Astrocyte (in vitro differentiated cells and primary cell): ENCODE measurements around the gene HTR3E. TPM values are rescaled to one million over a fixed set of nuclear protein-coding genes. Genes with fewer than 3 reads are reported as not detected.
"Not testable (repeated sequence)": the region's sequence is repeated elsewhere in the genome, so short reads cannot be mapped to it uniquely, and the experiment has no call there.

Source experiments
- DNase-seq: peaks from one replicate; pipeline ENCODE4 v3.0.0-alpha.2; 2010; ENCODE audit warnings: low read depth
- FAIRE-seq: peaks from 2 replicates; lab custom pipeline; 2011; peaks lifted over from hg19 to GRCh38; lab: Jason Lieb, UNC
- H2AFZ ChIP-seq: 2 replicates; pipeline ENCODE4 v1.6.0; 2012; ENCODE audit warnings: low read depth, low read length, inconsistent platforms
- H3K27ac ChIP-seq: 2 replicates; pipeline ENCODE4 v1.5.1; 2011; ENCODE audit warnings: low read depth, low read length, inconsistent platforms
- H3K27me3 ChIP-seq: 2 replicates; pipeline ENCODE4 v1.6.0; 2011; ENCODE audit warnings: low read length, inconsistent platforms; ENCODE audit not compliant: insufficient read depth
- H3K36me3 ChIP-seq: 2 replicates; pipeline ENCODE4 v1.5.1; 2011; ENCODE audit warnings: low read length, inconsistent platforms; ENCODE audit not compliant: insufficient read depth
- H3K4me1 ChIP-seq: 2 replicates; pipeline ENCODE4 v1.5.1; 2011; ENCODE audit warnings: low read length, inconsistent platforms; ENCODE audit not compliant: insufficient read depth
- H3K4me2 ChIP-seq: 2 replicates; pipeline ENCODE4 v1.6.0; 2012; ENCODE audit warnings: low read length, inconsistent platforms
- H3K4me3 ChIP-seq: 2 replicates; pipeline ENCODE4 v1.5.1; 2011; ENCODE audit warnings: low read depth, mild to moderate bottlenecking, low read length, inconsistent platforms; ENCODE audit not compliant: insufficient read depth
- H3K79me2 ChIP-seq: 2 replicates; pipeline ENCODE4 v1.6.0; 2012; ENCODE audit warnings: mild to moderate bottlenecking, low read length, inconsistent platforms; ENCODE audit not compliant: insufficient read depth
- H3K9ac ChIP-seq: 2 replicates; pipeline ENCODE4 v1.6.0; 2012; ENCODE audit warnings: mild to moderate bottlenecking, low read length, inconsistent platforms
- H3K9me3 ChIP-seq: 2 replicates; pipeline ENCODE4 v1.5.1; 2012; ENCODE audit warnings: low read depth, mild to moderate bottlenecking, low read length, inconsistent platforms; ENCODE audit not compliant: insufficient read depth
- H4K20me1 ChIP-seq: 2 replicates; pipeline ENCODE4 v1.6.0; 2012; ENCODE audit warnings: low read length, inconsistent platforms; ENCODE audit not compliant: insufficient read depth
- H3K27ac Mint-ChIP-seq: one replicate; pipeline ENCODE4 v1.8.0; 2021; ENCODE audit warnings: mild to moderate bottlenecking, mixed read lengths; ENCODE audit not compliant: unreplicated experiment
- H3K27me3 Mint-ChIP-seq: one replicate; pipeline ENCODE4 v1.8.0; 2021; ENCODE audit warnings: low read depth, mixed read lengths; ENCODE audit not compliant: unreplicated experiment
- H3K36me3 Mint-ChIP-seq: one replicate; pipeline ENCODE4 v1.8.0; 2021; ENCODE audit warnings: low read depth, mixed read lengths; ENCODE audit not compliant: unreplicated experiment
- H3K4me1 Mint-ChIP-seq: one replicate; pipeline ENCODE4 v1.8.0; 2021; ENCODE audit warnings: low read depth, mixed read lengths; ENCODE audit not compliant: unreplicated experiment
- H3K4me3 Mint-ChIP-seq: one replicate; pipeline ENCODE4 v1.8.0; 2021; ENCODE audit warnings: mild to moderate bottlenecking, moderate library complexity, mixed read lengths; ENCODE audit not compliant: unreplicated experiment
- H3K9me3 Mint-ChIP-seq: one replicate; pipeline ENCODE4 v1.8.0; 2021; ENCODE audit warnings: mild to moderate bottlenecking, mixed read lengths; ENCODE audit not compliant: unreplicated experiment
- CTCF ChIP-seq: IDR thresholded peaks from 2 replicates; pipeline ENCODE4 v1.5.1; 2011; ENCODE audit warnings: low read depth, mild to moderate bottlenecking, inconsistent platforms, low read length, moderate library complexity; ENCODE audit not compliant: insufficient read depth
- EZH2 ChIP-seq: IDR thresholded peaks from 2 replicates; pipeline ENCODE4 v1.6.1; 2012; ENCODE audit warnings: mild to moderate bottlenecking, low read length, inconsistent platforms; ENCODE audit not compliant: insufficient read depth
- total RNA-seq: library from RNA; stranded (reverse); gene quantifications from 2 replicates; pipeline ENCODE4 v1.2.1, GENCODE V29; 2021

The HTR3E gene
- total RNA-seq, 1 donor from 2014 or later = not detected

- no peaks in the 10 kb centered on the region for H3K4me1 Mint-ChIP-seq
These were observed 19.2 kb downstream of the HTR3E start for GRCh38 chr3:184116017-184116416.

GRCh38 chr3:184117636-184118035 is 20.8 kb downstream of the HTR3E start:
- Histone ChIP-seq H3K4me3 (no peak overlapping the region), H3K4me1 (no peaks in the 10 kb centered on the region), H3K4me2 (no peak overlapping the region), H3K36me3 (no peaks in the 10 kb centered on the region), H3K9me3 (no peaks in the 10 kb centered on the region), H3K9ac (no peak overlapping the region), H4K20me1 (no peaks in the 10 kb centered on the region), H3K27me3 (peaks cover 16% of the 10 kb centered on the region), H3K27ac (no peak overlapping the region), H3K79me2 (no peaks in the 10 kb centered on the region), H2AFZ (no peak overlapping the region)
- DNase-seq (no peak), FAIRE-seq (no peak)
- H3K9me3 Mint-ChIP-seq = no peaks in the 10 kb centered on the region
- H3K36me3 Mint-ChIP-seq = no peaks in the 10 kb centered on the region
- TF ChIP-seq CTCF (no peak), EZH2 (no peak)
- H3K4me3 Mint-ChIP-seq = no peak overlapping the region
- no peaks in the 10 kb centered on the region for H3K4me1 Mint-ChIP-seq
- H3K27ac Mint-ChIP-seq = no peak overlapping the region
- peaks cover 23% of the 10 kb centered on the region for H3K27me3 Mint-ChIP-seq

More at GRCh38 chr3:184116017-184116416, 19.2 kb downstream of the HTR3E start:
- FAIRE-seq (no peak), DNase-seq (no peak)
- no peaks in the 10 kb centered on the region for H3K9me3 ChIP-seq
- no peak overlapping the region for H3K4me2 ChIP-seq
- H2AFZ ChIP-seq = no peak overlapping the region
- no peaks in the 10 kb centered on the region for H3K79me2 ChIP-seq
- TF ChIP-seq EZH2 (no peak), CTCF (no peak)
- peaks cover 23% of the 10 kb centered on the region for H3K27me3 Mint-ChIP-seq
- H3K27me3 ChIP-seq = peaks cover 16% of the 10 kb centered on the region
- H3K9ac ChIP-seq = no peak overlapping the region
- H3K36me3 Mint-ChIP-seq = no peaks in the 10 kb centered on the region
- H3K4me3 Mint-ChIP-seq = no peak overlapping the region
- H3K4me3 ChIP-seq = no peak overlapping the region
- no peaks in the 10 kb centered on the region for H3K4me1 ChIP-seq
- H3K27ac Mint-ChIP-seq = no peak overlapping the region
- no peak overlapping the region for H3K27ac ChIP-seq
- no peaks in the 10 kb centered on the region for H4K20me1 ChIP-seq
- no peaks in the 10 kb centered on the region for H3K9me3 Mint-ChIP-seq
- H3K36me3 ChIP-seq = no peaks in the 10 kb centered on the region

GRCh38 chr3:184121031-184121430 is 24.2 kb downstream of the HTR3E start:
- FAIRE-seq, H3K4me3 Mint-ChIP-seq: not testable (repeated sequence)

More at GRCh38 chr3:184121031-184121430, 24.2 kb downstream of the HTR3E start:
- H3K36me3 ChIP-seq, H3K9me3 ChIP-seq, H3K4me2 ChIP-seq, H3K4me1 Mint-ChIP-seq, H3K9me3 Mint-ChIP-seq, H3K9ac ChIP-seq, H3K27ac Mint-ChIP-seq, H3K27ac ChIP-seq, H3K4me3 ChIP-seq, DNase-seq, H4K20me1 ChIP-seq, H2AFZ ChIP-seq, H3K4me1 ChIP-seq, H3K79me2 ChIP-seq, H3K36me3 Mint-ChIP-seq: not testable (repeated sequence)
- H3K27me3 Mint-ChIP-seq = peaks cover 20% of the 10 kb centered on the region
- peaks cover 13% of the 10 kb centered on the region for H3K27me3 ChIP-seq
